Fibroblast of skin of right biceps (primary cell): ENCODE measurements around the gene TBC1D12.

ENCODE experiments used
- DNase-seq: peaks from one replicate; pipeline ENCODE4 v3.0.0-alpha.2; 2013

Gene TBC1D12

GRCh38 chr10:94549221-94549620 lies 146.9 kb downstream of the TBC1D12 start:
- no peak for DNase-seq

- peak; percentile 14 for DNase-seq
Measured at GRCh38 chr10:94567714-94568307, 165.5 kb downstream of the TBC1D12 start.

GRCh38 chr10:94571081-94571480 lies 168.7 kb downstream of the TBC1D12 start:
- no peak for DNase-seq

- peak; percentile 20 for DNase-seq
Measured at GRCh38 chr10:94571528-94571927, 169.2 kb downstream of the TBC1D12 start.

- no peak for DNase-seq
Measured at GRCh38 chr10:94578790-94579189, 176.4 kb downstream of the TBC1D12 start.

GRCh38 chr10:94583124-94583523 lies 180.8 kb downstream of the TBC1D12 start:
- DNase-seq: no peak
